Measurements from ENCODE around the gene ARID5B.

- TF ChIP-seq CTCF (IDR thresholded peaks at IDR 0.05; ENCODE audit: low read length) (no peak), EZH2 (optimal IDR thresholded peaks at IDR 0.05; ENCODE audit: low read depth, low read length) (no peak), EZH2phosphoT487 (IDR thresholded peaks at IDR 0.05; ENCODE audit: low read length) (no peak)
Measured at GRCh38 chr10:62093863-62094291, 192.4 kb downstream of the ARID5B start.
